Activated CD4-positive, alpha-beta T cell treated with anti-CD3 and anti-CD28 coated beads, Interleukin-2, amount 50 U/mL, for 1 hour (primary cell): ENCODE measurements around the gene PHACTR1.

Source experiments
- DNase-seq: peaks from one replicate; pipeline ENCODE4 v3.0.0-alpha.2; 2020

The PHACTR1 gene

GRCh38 chr6:13079096-13079723, 362.6 kb downstream of the PHACTR1 start:
- no peak for DNase-seq

- DNase-seq, result no peak
Observed at GRCh38 chr6:13080462-13081188, 364.1 kb downstream of the PHACTR1 start.

- no peak for DNase-seq
Observed at GRCh38 chr6:13081189-13081563, 364.6 kb downstream of the PHACTR1 start.

GRCh38 chr6:13089296-13089994, 372.9 kb downstream of the PHACTR1 start:
- DNase-seq, result no peak

- DNase-seq, result no peak
Observed at GRCh38 chr6:13091192-13091591, 374.6 kb downstream of the PHACTR1 start.

GRCh38 chr6:13094781-13095425, 378.3 kb downstream of the PHACTR1 start:
- DNase-seq, result no peak

GRCh38 chr6:13096084-13096483, 379.5 kb downstream of the PHACTR1 start:
- no peak for DNase-seq

- no peak for DNase-seq
Observed at GRCh38 chr6:13097454-13097853, 380.9 kb downstream of the PHACTR1 start.

GRCh38 chr6:13098006-13098405, 381.4 kb downstream of the PHACTR1 start:
- no peak for DNase-seq

- DNase-seq, result no peak
Observed at GRCh38 chr6:13098793-13099570, 382.4 kb downstream of the PHACTR1 start.

- DNase-seq, result no peak
Observed at GRCh38 chr6:13099771-13100170, 383.2 kb downstream of the PHACTR1 start.

GRCh38 chr6:13101409-13101808, 384.8 kb downstream of the PHACTR1 start:
- DNase-seq, result no peak

- no peak for DNase-seq
Observed at GRCh38 chr6:13101985-13102384, 385.4 kb downstream of the PHACTR1 start.

- DNase-seq, result no peak
Observed at GRCh38 chr6:13103169-13103568, 386.6 kb downstream of the PHACTR1 start.

- DNase-seq, result no peak
Observed at GRCh38 chr6:13105139-13105538, 388.6 kb downstream of the PHACTR1 start.

GRCh38 chr6:13112921-13113320, 396.4 kb downstream of the PHACTR1 start:
- no peak for DNase-seq

- DNase-seq, result no peak
Observed at GRCh38 chr6:13113376-13113775, 396.8 kb downstream of the PHACTR1 start.

GRCh38 chr6:13113981-13114593, 397.5 kb downstream of the PHACTR1 start:
- DNase-seq, result no peak

GRCh38 chr6:13116155-13116554, 399.6 kb downstream of the PHACTR1 start:
- DNase-seq, result no peak

GRCh38 chr6:13117570-13117969, 401.0 kb downstream of the PHACTR1 start:
- no peak for DNase-seq

GRCh38 chr6:13119549-13119948, 403.0 kb downstream of the PHACTR1 start:
- DNase-seq, result no peak
